AG20443 (cell line): ENCODE results near the gene TGFBR1.

Source experiments
- DNase-seq: peaks from one replicate; pipeline ENCODE4 v3.0.0; 2012; ENCODE audit warnings: low spot score, mixed read lengths

Gene TGFBR1

DNA sequence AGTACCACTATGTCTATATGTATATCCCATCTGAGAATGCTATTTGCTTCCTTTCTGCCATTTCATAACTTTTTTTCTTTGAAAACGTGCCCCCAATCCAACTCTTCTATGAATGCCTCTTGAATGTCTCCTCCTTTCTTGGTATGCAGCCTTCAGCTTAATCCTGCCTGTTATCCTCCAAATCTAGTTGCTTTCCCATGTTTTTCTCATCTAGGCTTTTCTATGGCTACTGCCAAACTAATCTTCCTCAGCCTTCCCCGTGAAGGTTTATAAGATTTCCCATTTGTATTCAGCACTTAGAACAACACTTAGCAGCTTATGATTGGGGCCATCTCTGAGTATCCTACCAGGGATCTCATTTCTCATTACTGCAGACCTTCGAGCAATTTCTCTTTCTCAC, 2.5 kb downstream of the TGFBR1 start:
- no peak for DNase-seq

DNA sequence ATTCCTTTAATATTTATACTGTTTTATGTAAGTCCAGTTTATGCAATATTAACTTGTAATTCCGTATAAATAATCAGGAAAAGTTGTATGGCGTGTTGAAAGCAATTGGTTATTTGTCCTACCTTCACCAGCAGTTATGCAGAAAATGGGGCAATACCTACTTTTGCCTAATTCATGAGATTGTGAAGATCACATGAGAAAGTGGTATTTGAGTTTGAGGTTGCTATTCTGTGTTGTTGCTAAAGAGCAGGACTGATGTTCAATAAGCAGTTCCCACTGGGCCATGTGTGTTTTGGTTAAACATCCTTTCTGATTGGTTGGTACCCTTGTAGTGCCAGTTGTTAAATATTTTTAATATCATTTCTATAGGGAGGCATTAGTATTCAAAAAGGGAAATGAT, 3.2 kb downstream of the TGFBR1 start:
- no peak for DNase-seq

DNA sequence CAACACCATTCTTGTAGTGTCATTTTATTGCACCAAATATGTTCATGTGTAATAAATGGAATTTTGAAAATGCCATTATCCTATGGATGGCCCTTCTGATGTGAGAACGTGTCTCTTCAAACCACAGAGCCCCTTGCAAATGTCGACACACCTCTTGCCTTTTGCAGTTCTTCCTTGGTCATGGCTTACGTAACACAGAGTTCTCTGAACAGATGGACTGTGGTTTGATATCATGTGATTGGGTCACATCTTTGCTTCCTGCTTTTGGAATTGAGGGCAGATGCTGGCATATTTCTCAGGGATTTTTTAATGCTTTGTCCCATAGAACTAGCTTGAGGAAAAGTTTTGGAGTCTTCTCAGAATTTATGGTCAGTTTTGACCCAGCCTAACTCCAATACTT, 4.6 kb downstream of the TGFBR1 start:
- DNase-seq: peak; percentile 51

DNA sequence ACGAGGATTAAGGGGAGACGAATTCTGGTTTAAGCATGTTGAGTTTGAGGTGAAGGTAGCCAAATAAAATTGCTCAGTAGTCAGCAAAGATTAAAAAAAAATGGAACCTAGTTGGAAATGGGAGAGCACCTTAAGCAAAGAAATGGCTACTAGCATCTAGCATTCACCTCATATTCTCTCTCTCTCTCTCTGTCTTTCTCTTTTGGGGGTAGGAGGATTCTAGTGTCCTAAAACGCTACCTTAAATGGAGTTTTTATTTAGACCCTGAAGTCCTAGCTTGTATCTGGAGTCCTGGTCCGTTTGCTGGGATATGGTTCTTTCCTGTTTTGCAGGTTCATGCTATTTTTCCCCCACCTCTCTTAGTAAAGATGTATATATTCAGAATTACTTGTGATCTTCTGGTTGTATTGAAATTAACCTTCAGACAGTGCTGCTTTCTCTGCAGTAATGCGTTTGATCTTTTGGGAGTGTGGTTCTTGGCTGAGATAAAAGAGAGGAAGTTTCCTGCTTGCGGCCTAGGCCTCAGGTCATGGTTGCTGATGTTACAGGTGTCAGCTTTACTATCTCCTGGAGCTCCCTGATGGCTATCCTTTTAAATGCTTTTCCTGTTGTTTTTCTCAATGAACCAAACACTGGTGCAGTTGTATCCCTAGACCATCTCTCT, 8.0 kb downstream of the TGFBR1 start:
- no peak for DNase-seq

DNA sequence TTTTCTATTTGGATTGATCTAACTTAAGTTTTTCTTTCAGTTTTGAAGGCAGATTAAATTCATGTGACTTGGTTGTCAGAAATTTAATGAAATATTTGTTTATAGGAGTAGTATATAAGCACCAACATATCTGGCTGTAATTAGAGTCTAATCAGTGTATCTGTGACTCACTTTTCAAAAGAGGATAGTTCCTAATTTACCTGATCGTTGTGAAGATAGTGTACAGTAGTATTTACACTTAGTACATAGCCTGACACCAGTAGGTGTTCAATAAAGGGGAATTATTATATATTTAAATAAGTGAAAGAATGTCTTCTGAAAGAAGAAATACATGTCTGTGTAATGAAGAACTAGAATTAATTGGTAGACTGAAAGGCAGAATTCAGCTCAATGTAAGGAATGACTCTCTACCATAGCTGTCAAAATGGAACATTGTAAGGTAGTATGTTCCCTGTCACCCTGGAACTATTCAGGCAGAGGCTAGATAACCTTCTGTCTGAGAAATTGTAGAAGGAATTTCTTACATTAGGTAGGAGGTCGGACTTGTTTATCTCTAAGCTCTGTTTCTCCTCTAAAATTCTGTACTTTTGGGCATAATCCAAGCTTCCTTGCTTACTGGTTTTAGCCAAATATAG, 8.6 kb downstream of the TGFBR1 start:
- no peak for DNase-seq

DNA sequence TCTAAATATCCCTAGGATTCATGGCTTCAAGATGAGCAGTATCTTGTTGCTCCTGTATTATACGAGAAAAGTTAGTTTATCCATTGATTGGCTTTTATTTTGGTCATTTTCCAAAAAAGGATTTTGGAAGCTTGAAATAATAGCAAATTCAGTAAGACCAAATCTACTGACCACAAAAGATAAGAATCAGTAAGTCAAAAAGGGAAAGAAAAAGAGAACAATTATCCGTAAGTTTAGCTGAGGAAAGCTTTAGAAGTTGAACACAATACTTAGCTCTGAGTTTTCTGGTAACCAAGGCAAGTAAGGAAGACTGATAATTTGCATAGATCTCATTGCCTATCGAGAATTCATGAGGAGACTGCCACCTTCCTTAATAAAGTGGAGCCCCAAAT, 9.1 kb downstream of the TGFBR1 start:
- DNase-seq: no peak

DNA sequence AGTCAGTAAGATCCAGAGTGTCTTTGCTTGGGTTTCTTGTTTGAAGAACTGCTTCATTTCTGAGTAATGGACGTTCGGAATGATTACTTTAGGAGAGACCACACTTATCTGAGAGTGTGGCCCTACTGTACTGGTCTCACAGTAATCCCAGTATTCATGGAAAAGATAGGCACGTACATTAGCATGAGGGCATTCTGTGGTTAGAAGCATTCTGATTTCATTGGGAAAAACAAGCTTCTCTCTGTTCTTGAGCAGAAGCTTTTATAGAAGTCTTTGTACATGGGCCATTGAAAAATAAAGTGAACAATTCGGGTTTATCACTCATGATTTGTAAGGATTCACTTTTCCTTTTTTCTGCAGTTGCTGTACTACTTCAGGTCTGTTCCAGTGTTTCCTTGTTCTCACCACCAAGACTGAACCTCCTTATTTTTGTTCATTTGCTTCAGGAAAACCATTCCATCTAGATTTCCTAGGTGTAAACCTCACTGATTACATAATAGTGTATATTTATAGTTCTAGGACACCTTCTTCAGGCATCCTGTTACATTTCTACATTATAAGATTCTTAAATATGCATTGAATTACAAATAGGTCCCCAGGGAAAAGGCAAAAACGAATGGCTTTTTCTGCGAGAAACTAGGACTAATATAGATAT, 10.1 kb downstream of the TGFBR1 start:
- no peak for DNase-seq

DNA sequence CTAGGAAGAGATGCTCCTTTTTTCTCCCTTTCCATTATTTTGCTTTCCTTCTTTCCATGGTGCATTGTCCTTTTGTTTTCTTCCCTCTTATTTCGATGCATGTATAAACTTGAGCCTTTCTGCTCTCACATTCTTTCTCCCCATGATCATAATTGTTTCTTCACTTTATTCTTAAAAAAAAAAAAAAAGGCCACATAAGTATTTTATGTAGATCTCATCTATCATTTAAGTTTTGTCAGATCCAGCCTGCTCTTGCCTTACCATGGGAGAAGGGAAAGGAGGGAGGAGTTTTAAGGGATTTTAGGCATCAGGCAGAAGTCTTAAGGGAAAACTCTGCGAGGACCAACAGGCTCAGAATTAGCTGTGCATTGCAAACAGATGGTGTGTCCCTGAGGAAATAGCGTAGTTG, 11.1 kb downstream of the TGFBR1 start:
- DNase-seq: no peak

DNA sequence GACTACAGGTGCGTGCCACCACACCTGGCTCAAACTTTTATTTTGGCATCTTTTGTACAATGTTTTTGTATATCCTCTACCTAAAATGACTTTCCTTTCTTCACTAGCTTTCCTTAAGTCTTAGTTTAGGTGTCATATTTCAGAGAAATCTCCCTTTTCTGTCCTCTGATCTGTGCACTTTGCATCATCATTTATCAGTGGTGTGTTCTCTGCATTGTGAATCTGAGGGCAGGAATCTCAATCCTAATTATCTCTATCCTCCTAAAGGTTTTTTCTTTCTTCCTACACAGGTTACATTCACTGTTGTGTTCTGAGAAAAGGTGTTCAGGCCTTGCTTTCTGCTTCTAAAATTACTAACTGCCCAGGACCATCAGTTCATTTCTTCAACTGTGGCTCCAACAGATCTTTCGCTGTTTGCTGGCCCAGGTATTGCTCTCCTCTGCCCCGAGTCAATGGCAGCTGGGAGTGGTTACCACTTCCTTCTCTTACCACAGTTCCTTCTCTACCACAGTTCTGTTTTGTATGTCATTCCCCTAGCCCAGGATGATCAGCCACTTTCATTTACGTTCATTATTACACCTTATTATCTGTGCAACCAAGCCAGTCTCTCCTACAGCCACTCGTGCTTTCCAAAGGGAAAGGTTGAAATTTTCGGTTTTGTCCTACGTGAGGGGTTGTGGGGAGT, 14.0 kb downstream of the TGFBR1 start:
- no peak for DNase-seq

DNA sequence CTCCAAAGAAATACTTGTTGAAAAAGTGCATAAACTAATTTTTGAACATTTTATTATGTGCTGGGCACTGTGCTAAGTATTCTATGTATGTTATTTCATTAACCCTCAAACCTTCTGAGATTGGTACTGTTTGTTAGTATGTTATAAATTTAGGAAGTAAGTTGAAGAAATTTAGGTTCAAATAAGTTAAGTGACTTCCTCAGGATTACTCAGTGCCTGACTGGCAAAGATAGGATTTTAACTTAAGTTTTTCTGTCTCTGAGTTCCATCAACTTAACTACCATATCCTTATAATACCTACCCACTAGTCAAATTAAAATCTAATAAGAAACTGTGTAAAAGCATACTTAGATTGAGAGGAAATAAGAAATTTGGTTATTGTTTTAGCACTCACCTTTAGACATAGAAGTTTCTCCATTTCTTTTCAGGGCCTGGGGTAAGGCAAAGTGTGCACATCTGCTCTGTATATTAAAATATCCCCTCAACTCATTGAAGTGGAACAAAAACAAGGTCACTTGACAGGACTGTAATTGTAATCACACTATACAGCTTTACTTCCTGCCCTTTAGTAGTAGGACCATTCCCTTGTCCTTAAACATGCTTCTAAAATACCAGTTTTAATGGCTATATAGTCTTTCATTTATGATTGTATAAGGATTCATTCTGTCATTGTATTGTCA, 15.2 kb downstream of the TGFBR1 start:
- no peak for DNase-seq

DNA sequence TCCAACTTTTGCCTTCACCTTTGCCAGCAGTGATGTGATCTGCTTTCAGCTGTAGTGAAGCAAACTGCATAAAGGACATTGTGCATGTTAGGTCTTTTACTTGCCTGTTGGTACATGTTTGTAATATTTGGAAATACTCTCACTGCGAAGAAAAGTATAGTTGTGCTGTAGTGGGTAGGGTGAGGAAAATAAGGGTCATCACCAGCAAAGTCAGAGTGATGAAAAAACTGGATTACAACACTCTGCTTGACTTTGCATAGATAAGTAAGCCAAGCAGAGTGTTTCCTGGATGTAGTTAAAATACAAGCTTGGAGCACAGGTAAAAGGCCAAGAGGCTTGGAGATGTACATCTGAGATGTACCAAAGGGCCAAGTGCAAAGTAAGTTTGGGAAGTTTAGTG, 16.7 kb downstream of the TGFBR1 start:
- no peak for DNase-seq

DNA sequence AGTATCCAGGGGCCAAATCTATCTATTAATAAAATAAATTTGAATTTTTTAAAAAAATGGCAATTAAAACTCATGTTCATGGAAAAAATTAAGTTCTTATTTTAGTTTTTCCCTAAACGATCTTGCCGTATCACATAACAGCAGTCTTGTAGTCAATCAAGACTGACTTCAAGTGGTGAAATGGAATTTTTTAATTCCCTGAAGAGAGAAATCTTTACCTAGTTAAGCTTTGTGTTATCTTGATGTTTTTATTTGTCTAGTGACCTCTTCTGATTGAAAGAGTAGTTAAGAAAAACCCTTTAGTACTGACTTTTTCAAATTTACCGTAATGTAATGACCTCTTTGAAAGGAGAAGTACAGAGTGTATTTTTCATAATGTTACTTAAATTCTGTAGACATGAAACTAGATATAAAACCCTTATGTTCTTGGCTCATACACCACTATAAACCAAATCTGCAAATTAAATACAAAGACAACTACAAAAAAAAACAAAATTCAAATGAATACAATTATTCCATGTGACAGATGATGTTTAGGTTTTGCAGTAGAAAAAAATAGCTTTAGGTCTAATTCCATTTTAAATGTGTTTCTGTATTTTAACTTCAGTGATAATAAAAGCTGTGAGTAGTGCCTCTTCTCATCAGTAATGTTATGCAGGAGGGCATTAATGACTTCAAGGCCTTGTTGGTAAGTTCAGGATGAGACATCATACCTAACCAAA, 19.8 kb downstream of the TGFBR1 start:
- DNase-seq: no peak

DNA sequence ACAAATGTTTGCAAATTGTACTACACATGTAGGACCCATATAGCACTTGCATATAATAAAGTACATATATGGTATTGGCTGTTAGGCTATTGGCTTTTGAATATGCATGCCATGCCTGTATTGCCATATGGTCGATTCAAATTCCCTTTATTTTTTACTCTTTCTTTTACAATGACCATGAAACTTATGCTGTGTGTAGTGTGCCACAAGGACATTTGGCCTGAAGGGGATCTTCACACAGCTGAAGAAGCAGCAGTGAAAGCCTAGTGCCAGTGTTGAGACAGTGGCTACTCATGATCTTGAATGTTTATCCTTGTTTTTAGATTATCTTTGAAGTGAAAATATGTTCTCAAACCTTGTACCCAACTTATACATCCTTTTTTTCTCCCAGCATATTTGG, 20.5 kb downstream of the TGFBR1 start:
- DNase-seq: no peak

DNA sequence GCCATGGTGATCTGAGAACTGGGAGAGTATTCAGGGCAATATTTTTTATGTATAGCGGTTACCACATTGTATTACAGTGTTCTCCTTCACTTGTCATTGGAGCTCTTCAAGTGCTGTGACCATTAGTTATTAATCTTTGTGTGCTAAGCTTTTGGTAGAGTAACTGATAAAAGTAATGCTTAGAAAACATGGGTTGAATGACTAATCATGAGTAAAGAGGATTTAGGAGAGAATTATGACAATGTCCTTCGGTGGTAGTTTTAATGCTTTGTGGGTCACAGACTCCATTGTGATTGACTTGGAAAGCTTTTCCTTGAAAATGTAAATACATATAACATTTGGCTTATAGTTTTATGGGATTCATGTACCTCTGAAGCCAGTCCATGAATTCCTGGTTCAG, 21.4 kb downstream of the TGFBR1 start:
- DNase-seq: no peak

DNA sequence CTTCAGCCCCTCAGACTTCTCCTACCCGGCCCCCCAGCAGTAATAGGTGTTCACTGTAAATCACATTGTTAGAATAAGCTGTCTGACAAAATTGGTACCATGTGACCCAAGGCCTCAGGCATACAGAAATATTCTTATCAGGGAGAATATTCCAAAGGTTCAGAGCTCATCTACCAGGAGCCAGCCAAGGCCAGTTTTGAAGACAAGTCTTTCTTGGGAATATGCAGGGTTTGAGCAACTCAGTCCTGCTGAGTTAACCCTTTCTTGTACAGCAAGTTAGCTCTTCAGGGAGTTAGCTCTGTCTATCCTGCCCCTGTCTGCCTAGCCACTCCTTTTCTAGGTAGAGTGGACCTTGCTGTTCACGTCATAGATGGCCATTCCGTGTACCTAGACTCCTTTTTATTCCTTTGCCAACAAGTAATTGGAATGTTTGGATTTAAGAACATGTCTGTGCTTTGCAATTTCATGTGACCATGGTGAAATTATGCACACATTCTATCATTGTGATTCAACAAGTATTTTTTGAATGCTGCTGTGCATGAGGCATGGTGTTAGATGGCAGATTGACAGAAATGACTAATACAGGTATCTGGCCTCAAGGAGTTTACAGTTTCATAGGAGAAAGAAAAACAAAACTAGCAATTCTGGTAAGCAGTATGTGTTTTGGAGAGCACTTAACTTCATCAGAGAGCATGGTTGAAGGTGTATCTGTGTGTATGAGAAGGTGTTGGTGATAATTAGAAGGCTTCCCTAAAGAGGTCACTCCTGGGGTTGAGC, 22.6 kb downstream of the TGFBR1 start:
- DNase-seq: peak; percentile 26

DNA sequence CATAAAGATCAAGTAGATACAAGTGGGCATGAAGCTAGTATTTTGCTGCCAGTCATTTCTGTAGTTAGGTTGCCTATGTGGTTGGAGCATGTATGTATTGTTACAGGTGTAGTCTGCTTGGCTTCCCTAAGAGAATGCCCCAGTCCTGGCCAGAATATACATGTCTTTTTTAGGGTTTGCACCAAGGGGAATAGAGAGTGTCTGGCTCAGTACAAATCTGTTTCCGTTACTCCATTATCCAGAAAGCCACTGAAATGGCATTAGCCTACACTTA, 23.2 kb downstream of the TGFBR1 start:
- no peak for DNase-seq

DNA sequence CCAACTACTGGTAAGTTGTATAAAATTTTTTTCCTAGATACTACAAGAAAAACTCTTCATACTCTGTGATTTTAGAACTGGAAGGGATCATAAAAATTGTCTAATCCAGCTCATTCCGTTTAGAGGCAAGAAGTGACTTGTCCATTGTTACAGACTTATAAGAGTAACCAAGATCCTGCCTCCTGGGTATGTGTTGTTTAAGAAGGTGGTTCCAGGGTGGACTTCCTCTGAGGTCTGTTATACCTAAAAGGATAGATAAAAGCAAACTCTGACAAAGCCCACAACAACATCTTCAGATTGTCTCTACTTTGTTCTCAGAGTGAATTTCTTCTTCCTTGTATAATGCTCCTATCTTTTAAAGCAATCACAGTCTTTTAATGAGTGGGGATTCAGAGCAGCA, 24.2 kb downstream of the TGFBR1 start:
- no peak for DNase-seq

DNA sequence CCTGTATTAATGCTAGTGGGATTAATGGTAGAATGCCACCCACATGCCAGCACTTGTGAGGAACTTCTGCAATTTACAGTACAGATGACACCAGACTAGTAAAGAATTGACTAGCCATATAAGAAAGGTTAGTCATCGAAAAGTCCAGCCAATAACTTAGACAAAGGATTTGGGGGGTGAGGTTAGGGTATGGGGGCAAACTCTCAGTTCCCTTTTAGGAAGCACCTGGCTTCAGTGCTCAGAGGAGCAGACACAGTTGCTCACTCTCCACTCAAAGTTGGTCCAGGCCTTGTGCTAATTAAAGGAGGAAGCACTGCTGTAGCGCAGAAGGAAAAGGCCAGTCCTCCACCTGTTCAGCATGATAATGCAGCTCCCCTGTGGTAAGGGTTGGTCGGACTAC, 25.2 kb downstream of the TGFBR1 start:
- no peak for DNase-seq

DNA sequence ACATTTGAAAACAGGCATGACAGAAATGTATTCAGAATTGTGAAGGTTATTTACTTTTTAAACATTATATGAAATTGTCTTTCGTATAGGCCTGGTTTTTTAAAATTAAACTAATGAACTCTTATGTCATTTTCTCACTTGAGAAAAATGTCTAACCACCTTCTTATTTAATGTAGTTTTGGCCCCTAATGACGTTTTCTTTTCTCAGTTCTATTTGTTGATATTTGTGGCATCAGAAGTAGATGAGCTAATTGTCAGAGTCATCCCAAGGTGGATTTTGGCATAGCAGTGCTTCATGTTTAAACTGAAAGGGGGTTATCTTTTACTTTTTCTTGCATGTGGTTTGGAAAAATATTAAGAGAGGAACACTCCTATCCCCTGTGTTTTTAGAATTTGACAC, 28.2 kb downstream of the TGFBR1 start:
- DNase-seq: no peak

DNA sequence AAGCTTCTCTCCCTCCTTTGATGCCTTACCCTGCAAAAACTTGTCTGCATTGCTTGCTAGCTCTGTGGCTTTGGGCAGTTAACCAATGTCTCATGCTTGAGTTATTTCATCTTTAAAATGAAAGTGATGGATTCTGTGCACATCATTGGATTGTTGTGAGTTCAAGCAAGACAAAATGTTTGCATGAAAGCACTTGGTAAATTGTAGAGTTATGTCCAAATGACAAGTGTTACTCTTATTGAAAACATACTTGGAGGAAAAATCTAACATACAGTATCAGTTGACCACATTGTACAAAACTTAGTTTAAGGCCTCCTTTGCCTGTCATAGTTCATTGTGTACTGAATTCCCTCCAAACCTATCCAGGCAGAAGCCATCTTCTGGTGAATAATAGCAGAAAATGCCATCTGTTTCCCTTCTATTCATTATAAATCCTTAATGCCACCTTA, 30.0 kb downstream of the TGFBR1 start:
- peak; percentile 41 for DNase-seq

DNA sequence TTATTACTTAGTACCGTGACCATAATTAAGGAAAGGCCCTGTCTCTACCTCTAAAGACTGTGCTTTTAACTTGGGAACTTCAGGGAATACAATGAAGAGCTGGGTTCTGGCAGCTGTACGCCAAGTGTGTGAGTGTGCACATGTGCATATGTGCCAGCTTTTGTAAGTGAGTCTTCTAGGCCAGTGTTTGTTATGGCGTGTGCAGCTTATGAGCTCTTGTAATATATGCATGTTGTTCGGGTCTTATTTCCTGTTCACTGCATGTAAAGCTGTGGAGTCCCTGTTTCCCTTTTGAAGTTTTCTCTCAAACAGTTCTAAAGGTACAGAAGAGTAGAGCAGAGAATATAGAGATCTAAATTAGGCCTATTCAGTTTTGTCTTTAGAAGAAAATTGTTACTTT, 30.5 kb downstream of the TGFBR1 start:
- DNase-seq: no peak
